GM19468 (cell line): ENCODE measurements around the gene SEPTIN1.
A peak's percentile ranks its signal among the peaks of the same experiment; 100 is the strongest.

ENCODE experiments used
- ATAC-seq: cut with Tn5 transposase; IDR thresholded peaks from one replicate; pipeline ENCODE4 v1.9.1; 2021; ENCODE audit warnings: mild to moderate bottlenecking, moderate library complexity, moderate number of reproducible peaks; ENCODE audit not compliant: unreplicated experiment; ENCODE audit errors: extremely low read depth

SEPTIN1 gene, protein sequence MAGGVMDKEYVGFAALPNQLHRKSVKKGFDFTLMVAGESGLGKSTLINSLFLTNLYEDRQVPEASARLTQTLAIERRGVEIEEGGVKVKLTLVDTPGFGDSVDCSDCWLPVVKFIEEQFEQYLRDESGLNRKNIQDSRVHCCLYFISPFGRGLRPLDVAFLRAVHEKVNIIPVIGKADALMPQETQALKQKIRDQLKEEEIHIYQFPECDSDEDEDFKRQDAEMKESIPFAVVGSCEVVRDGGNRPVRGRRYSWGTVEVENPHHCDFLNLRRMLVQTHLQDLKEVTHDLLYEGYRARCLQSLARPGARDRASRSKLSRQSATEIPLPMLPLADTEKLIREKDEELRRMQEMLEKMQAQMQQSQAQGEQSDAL

DNA sequence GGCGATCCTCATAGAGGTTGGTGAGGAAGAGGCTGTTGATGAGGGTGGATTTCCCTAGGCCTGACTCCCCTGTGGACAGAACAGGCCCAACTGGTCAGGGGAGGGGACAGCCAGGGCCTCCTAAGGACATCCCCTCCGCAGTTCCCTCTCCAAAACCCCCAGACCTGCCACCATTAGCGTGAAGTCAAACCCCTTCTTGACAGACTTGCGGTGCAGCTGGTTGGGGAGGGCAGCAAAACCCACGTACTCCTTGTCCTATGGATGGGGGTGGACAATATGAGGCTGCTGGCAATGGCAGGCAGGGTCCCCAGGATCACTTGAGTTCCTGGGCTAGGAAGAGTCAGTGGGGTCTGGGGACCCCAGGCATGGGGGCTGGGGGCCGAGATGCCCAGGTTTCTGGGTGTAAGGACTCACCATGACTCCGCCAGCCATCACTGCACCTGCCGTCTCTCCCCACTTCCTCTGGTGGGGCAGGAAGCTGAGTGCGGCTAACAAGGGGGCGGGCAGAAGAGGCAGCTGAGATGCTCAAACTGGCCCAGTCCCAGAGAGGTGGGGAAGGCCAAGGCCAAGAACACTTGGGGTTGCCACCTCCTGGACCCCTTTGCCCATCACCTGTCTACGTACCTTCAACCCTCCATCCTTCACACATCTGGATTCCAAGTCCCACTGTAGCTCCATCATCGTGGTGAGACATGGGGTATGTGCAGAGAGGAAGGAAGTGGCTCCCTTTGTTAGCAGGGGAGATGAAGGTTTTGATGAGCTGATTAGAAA lies at the start of gene SEPTIN1:
Gene SEPTIN1, minus strand, starts transcription at position 451 of the 771 bp plus-strand sequence. Its CDS starts 19 bp downstream, at position 432.
- ATAC-seq: no peak

DNA sequence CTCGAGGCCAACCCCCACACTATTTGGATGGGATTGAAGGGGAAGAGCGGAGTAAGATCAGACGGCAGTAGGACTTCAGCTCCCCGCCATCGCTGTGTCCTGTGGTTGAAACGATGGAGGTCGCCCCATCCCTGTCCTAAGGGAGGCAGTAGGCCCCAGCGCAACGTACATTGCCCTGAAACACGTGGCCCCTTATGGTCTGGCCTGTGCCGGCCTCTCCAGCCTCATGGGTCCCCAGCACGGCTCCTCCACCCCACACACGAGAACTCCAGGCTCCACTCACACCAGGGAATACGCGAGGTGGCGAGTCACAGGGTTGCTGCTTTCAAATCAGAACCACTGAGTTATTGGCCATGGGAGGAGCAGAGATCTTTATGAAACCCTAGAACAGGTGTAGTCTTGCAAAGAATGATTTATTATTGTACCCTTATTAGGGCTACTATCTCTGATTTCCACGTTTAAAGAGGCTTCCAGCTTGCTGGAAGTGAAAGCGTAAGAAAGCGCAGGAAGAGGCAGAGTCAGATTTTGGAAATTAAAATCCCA lies 48.1 kb upstream of the SEPTIN1 start:
- ATAC-seq: no peak

DNA sequence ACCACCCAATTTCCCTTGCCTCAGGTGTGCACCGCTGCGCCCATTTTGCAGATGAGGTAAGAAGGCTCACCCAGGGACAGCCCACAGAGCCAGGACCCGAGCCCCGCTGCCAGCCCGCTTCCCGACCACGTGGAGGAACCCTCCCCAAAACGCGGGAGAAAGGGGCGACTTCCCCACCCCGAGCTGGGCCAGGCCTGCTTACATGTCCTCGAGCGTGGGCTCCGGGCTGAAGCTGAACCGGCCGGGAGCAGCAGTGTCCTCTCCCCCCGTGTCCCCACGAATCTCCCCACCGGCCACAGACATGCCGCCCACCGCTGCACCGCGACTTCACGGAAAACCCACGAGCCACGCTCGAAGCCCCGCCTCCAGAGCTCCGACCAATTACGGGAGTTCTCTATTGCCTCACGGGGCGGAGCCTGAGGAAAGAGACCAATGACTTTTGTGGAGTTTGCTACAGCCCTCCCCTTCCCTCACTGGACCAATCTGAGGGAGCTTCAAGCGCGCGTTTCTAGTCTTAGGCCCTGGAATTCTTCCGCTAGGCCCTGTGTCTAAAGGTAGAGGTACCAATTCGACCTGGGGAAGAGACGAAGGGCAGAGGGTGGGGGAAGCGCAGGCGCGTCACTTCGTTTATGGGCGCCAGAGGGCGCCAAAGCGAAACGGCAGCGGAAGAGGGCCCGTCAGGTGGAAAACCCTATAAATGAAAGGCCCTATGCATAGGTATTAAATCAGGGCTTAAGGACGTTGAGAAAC lies 47.5 kb upstream of the SEPTIN1 start, which contains the start of gene DCTPP1:
Gene DCTPP1, minus strand, starts transcription at position 353 of the 750 bp plus-strand sequence. Its CDS starts 50 bp downstream, at position 303.
- peak; percentile 88 for ATAC-seq

DNA sequence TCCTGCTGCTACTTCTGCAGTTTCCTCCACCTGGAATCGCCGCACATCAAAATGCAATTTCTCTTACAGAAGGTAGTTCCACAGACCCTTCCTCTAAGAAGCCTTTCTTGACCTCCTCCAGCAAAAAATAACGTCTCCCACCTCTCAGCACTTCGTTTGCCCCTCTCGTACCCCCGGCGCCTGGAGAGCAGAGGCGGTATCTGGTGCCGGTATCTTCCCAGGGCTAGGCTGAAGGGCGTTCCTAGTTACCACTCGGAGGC lies 47.0 kb upstream of the SEPTIN1 start:
- no peak for ATAC-seq

DNA sequence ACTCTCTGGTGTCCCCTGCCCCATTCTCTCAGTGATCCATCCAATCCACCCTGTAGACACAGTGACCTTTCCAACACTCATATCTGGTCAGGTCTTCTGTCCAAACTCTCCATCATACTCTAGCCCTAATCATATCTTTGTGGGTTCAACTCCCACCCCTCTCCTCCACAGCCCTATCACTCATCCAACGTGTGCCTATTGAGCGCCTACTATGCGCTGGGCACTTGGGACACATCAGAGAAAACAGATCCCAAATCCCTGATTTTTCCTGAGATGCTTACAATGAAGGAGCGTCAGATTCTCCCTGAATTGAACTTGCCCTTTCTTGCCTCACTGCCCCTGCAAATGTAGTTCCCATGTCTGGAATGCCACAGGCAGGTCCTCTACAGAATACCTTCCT lies 45.7 kb upstream of the SEPTIN1 start:
- no peak for ATAC-seq

DNA sequence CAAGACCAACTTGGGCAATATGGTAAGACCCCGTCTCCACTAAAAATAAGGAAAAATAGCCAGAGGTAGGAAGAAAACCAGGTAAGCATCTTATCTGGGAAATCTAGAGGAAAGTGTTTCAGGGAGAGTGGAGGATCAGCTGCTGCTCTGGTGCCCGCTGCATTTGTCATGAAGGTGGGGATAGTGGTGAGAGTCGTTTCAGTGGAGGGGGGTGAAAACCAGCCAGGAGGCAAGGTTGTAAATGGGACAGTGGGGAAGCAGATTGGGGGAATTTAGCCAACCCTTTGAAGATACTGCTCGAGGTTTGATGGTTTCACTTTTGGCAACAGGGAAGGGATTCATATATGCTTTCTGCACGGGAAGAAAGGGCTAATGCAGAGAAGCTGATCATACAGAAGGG lies 38.6 kb upstream of the SEPTIN1 start:
- ATAC-seq: no peak

DNA sequence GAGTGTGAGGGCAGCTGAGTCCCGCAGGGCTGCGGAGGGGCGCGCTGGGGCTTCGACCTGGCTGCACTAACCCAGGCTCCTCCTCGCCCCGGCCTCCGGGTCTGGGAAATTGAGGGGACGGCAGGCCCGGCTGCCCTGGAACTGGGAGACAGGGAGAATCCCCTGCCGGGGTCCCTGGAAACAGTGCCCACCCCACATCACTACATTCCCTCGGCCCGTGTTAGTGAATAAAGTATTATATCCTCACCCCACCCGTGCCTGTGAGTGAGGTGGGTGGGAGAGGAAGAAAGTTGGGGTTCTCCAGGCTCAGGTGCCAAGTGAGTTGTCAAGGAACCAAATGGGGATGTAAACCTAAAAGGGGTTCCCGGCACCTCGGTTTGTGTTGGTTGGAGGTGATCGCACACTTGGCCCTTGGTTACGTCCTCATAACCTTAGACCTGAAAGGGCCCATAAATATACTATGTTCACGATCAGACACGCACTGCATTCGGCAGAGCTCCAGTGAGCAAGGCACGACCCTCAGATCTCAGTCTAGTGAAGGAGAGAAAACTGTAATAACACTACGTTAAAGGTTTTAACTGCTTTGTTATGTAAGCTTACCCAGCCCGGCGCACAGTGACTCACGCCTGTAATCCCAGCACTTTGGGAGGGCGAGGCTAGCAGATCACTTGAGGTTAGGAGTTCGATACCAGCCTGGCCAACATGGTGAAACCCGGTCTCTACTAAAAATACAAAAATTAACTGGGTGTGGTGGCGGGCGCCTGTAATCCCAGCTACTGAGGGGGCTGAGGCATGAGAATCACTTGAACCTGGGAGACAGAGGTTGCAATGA lies 36.2 kb upstream of the SEPTIN1 start:
- no peak for ATAC-seq

DNA sequence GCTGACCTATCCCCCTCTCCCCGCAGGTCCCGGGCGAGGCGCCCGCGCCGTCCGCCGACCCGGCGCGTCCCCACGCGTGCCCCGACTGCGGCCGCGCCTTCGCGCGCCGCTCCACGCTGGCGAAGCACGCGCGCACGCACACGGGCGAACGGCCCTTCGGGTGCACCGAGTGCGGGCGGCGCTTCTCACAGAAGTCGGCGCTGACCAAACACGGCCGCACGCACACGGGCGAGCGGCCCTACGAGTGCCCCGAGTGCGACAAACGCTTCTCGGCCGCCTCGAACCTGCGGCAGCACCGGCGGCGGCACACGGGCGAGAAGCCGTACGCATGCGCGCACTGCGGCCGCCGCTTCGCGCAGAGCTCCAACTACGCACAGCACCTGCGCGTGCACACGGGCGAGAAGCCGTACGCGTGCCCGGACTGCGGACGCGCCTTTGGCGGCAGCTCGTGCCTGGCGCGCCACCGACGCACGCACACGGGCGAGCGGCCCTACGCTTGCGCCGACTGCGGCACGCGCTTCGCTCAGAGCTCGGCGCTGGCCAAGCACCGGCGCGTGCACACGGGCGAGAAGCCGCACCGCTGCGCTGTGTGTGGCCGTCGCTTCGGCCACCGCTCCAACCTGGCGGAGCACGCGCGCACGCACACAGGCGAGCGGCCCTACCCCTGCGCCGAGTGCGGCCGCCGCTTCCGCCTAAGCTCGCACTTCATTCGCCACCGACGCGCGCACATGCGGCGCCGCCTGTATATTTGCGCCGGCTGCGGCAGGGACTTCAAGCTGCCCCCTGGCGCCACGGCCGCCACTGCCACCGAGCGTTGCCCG lies 35.4 kb upstream of the SEPTIN1 start:
- ATAC-seq: peak; percentile 62

DNA sequence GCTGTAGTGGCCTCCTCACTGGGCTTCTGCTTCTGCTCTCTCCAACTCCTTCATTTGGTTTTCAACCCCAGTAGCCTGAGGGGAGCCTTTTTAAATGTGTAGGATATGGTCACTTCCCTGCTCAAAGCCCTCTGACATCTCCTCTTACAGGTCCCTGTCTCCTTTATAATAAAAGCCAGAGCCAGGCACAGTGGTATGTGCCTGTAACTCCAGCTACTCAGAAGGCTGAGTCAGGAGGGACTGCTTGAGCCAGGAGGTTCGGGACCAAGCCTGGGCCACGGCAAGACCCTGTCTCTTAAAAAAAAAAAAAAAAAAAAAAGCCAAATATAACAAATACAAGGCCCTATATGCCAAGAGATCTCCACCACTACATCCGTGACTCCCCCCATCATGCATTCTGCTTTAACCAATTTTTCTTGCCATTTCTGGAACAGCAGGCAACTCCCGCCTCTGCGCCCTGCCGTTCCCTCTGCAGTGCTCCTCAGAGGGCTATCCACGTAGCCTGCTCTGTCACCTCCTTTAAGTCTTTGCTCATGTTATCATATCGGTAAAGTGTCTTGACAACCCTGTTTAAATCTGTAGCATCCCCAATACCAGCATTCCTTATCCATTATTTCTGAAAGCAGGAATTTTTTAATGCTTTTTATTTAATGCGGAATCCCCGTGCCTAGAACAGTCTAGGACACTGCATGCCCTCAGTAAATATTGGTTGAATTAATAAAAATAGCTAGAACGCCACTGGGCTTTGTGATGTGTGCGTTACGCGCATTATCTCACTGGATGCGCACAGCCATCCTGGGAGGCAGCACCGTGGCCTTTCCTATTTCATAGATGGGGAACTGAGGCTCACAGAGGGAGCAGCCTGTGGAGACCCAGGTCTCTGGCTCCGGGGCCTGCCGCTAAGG lies 34.5 kb upstream of the SEPTIN1 start:
- no peak for ATAC-seq

DNA sequence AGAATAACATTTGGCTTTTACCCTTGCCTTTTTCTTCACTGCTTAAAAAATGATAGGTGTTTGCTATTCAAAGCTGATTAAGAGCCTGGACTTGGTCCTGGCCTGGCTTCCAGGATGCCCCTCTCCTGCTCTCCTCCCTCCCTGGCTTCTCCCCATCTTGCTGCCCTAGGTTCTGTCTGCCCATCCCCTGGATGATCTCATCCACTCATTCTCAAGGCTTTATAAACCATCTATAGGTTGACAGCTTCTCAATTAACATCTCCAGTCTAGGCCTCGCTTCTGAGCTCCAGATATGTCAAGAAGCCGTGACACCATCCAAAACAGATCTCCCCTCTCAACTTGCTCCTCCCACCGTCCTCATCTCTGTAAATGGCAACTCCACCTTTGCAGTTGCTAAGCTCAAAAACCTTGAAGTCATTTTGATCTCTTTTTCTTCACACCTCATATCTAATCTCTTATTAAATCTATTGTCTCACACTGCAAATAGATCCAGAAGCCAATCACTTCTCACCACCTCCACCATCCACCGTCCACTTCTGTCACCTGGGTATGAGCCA lies 33.8 kb upstream of the SEPTIN1 start:
- no peak for ATAC-seq

DNA sequence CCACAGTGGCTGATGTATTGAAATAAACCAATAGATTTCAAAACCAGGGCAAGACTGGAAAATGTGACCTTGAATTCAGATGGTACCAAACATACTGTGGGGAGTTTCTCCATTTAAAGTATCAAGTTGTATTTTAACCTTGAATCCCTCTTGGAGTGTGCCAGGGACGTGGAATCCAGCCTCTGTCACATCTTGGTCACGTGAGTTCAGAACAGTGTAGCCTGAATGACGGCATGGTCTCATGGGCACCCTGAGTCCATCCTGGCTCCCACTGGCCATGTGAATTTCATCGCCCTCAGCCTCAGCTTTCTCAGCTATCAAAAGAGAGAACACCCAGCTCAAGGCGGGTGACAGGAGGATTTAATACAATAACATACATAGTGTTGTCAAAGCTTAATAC lies 31.8 kb upstream of the SEPTIN1 start:
- no peak for ATAC-seq

DNA sequence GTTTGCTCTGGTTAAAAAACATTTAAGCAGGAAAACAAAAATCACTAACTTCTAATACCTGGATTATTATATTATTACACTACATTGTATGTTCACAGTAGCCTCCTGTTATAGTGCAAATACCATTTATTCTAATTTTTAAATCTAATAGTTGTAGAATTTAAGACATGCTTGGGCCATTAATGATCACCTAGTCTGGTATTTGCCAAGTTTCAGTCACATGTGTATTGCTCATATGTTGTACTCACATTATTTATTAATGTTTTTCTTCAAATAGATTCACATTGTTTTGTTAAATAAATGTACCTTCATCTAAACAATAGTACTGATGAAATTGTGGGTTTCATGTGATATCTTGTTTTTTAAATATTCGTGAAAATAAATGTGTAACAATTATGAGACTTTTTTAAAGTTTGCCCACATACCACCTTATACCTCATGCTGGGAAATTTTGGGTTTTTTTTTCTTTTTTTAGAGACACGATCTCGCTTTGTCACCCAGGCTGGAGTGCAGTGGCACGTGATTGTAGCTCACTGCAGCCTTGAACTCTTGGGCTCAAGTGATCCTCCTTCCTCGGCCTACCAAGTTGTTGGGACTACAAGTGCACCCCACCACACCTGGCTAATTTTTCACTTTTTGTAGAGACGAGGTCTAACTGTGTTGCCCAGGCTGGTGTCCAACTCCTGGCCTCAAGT lies 30.9 kb upstream of the SEPTIN1 start:
- no peak for ATAC-seq

DNA sequence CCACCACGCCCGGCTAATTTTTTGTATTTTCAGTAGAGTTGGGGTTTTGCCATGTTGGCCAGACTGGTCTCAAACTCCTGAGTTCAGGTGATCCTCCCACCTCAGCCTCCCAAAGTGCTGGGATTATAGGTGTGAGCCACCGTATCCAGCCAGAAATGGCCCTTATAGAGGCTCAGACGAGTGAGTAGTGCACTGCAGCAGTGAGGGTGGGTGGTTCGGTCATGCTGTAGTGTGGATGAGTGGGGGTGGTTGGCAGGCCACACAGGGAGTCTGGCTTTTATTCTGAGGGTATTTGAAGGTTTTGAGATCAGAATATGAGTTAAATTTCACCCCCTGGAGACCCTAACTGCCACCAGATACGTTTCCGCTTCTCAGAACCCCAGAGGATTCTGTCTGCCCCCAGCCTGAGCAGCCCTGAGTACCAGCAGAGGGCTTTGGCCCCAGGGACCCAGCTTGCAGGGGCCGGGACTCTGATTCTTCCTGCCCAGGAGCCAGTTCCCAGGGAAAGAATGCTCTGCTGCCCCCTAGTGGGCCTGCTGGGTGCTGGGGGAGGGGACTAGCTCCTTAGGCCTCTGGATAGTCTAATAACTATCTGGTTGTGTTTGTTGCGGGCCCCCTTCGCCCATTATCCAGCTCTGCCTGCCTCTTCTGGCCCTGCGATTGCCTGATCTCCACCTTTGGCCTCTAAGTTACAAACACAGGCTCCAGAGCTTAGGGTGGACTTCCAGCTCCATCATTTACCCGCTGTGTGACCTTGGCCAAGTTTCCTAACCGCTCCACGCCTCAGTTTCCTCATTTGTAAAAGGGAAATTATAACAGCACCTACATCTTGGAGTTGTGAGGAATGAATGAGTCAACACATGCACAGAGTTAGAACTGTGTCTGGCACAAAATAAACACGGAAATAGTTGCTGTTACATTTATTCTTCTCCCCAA lies 27.0 kb upstream of the SEPTIN1 start:
- no peak for ATAC-seq

DNA sequence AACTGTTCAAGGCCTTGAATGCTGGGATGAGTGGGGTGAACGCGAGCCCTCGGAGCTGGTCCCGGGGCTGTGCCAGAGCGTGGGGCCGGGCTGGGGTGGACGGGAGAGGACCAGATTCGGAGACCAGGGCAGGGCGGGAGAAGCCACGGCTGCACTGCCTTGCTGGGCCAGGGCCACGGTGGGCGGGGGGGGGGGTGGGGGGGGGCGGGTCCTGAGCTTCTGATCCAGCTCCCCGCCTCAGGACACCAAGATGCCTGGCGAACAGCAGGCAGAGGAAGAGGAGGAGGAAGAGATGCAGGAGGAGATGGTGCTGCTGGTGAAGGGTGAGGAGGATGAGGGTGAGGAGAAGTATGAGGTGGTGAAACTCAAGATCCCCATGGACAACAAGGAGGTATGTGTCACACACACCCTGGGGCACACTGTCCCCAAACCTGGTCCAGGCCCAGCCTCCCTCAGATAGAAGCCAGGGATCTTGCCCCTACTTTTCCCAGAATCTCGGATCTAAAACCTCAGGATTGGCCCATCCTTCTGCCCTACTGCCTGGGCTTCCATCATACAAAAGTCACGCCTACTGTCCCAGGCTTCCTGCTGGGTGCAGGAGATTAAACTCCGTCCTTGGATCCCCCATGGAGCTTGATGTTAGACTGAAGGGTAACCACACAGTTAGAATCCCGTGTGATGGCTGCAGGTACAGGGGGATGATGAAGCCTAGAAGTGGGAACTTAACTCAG lies 25.6 kb upstream of the SEPTIN1 start:
- no peak for ATAC-seq

DNA sequence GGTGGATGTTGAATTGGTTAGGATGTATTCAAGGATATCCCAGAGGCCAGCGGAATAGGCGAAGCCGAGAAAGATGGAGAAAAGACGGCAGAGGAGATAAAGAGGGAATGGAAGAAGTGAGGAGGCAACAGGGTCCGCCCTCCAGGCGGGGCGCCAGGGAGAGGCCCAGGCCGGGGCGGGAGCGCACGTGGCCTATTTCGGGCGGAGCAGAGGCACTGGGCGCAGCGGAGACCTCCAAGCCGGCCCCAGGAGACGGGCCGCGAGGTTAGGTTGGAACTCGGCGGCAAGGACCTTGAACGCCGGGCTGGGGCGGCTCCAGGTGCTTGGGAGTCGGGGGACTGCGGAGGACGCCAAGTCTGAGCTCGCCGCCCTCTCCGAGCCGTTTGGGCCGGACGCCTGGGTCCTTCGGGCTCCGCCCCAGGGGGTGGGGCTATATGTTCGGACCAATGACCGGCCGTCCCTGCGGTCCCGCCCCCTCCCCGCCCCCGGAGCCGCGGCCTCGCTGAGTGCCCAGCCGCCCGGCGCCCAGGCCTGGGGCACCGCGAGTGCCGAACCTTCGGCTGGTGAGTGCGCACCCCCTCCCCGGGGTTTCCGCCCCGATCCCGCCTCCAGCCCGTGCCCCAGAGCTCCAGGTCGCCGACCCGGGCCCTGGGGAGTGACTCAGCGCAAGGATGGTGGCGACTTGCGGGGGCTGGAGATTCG lies 24.9 kb upstream of the SEPTIN1 start, which contains the start of gene ZNF771:
Gene ZNF771, plus strand, starts transcription at position 505 of the 702 bp plus-strand sequence. CDS start 448 bp downstream, outside the sequence.
- no peak for ATAC-seq
